Osteocyte (in vitro differentiated cells): ENCODE measurements around the gene WDR46. TPM values are rescaled to one million over a fixed set of nuclear protein-coding genes. Genes with fewer than 3 reads are reported as not detected.
A peak's percentile ranks its signal among the peaks of the same experiment; 100 is the strongest.

ENCODE experiments used
- DNase-seq: peaks from one replicate; pipeline ENCODE4 v3.0.0; 2021; ENCODE audit warnings: mixed read lengths; ENCODE audit not compliant: unreplicated experiment; ENCODE audit errors: extremely low spot score
- H3K27ac Mint-ChIP-seq: one replicate; pipeline ENCODE4 v1.8.0; 2021; ENCODE audit warnings: mild to moderate bottlenecking, mixed read lengths; ENCODE audit not compliant: unreplicated experiment
- H3K27me3 Mint-ChIP-seq: one replicate; pipeline ENCODE4 v1.8.0; 2021; ENCODE audit warnings: mixed read lengths; ENCODE audit not compliant: unreplicated experiment
- H3K36me3 Mint-ChIP-seq: one replicate; pipeline ENCODE4 v1.8.0; 2021; ENCODE audit warnings: mixed read lengths; ENCODE audit not compliant: unreplicated experiment
- H3K4me1 Mint-ChIP-seq: one replicate; pipeline ENCODE4 v1.8.0; 2021; ENCODE audit warnings: mixed read lengths; ENCODE audit not compliant: unreplicated experiment
- H3K4me3 Mint-ChIP-seq: one replicate; pipeline ENCODE4 v1.8.0; 2021; ENCODE audit warnings: mild to moderate bottlenecking, moderate library complexity, mixed read lengths; ENCODE audit not compliant: unreplicated experiment
- H3K9me3 Mint-ChIP-seq: one replicate; pipeline ENCODE4 v1.8.0; 2021; ENCODE audit warnings: mixed read lengths; ENCODE audit not compliant: unreplicated experiment
- total RNA-seq: library from RNA; stranded (reverse); gene quantifications from 2 replicates; pipeline ENCODE4 v1.2.1, GENCODE V29; 2021
- TF ChIP-seq, protein P1 (sequence below): fragments of 200-600 bp; sonication (generic); IDR thresholded peaks from 2 replicates; pipeline ENCODE4 v1.5.0; 2021; ENCODE audit warnings: antibody characterized with exemption, mild to moderate bottlenecking, moderate library complexity

WDR46 gene
- total RNA-seq, 1 donor from 2014 or later = 59.1 TPM

DNA sequence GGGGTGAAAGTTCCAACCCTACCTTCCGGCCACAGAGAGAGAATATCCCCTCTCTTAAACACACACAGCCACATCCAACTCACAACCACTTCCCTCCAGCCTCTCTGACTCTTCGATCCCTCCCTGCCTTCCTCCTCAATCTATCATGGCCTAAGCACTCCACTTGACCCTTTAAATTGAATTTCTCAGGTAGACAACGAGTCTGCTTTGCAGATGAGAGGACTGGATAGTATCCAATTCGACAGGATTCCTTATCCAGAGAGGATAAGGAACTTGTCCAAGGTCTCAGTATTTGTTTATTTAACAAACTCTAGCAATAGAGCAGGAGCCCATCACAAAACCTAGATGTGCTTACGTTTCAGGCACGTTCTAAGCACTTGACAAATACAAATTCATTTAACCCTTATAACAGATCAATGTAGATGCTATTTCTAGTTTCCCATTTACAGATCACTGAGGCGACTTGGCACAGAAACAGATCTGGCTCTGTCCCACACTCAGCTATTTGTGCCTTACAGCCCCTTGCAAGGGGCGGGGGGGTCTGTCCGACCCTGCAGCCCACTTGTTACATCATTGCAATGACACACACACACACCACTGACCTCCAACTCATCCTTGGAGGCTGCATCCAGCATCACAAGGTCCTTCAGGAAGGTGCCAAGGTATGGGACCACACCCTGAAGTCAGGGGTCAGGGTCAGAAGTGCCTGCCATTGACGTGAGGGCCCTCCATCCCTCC lies 5.2 kb upstream of the WDR46 start:
- DNase-seq = no peak
- TF ChIP-seq, protein P1, sequence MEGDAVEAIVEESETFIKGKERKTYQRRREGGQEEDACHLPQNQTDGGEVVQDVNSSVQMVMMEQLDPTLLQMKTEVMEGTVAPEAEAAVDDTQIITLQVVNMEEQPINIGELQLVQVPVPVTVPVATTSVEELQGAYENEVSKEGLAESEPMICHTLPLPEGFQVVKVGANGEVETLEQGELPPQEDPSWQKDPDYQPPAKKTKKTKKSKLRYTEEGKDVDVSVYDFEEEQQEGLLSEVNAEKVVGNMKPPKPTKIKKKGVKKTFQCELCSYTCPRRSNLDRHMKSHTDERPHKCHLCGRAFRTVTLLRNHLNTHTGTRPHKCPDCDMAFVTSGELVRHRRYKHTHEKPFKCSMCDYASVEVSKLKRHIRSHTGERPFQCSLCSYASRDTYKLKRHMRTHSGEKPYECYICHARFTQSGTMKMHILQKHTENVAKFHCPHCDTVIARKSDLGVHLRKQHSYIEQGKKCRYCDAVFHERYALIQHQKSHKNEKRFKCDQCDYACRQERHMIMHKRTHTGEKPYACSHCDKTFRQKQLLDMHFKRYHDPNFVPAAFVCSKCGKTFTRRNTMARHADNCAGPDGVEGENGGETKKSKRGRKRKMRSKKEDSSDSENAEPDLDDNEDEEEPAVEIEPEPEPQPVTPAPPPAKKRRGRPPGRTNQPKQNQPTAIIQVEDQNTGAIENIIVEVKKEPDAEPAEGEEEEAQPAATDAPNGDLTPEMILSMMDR = no peak
- no peaks in the 10 kb centered on the region for H3K27me3 Mint-ChIP-seq
- no peak overlapping the region for H3K4me3 Mint-ChIP-seq
- H3K36me3 Mint-ChIP-seq = peaks cover 10% of the 10 kb centered on the region
- no peak overlapping the region for H3K27ac Mint-ChIP-seq
- H3K9me3 Mint-ChIP-seq = no peaks in the 10 kb centered on the region
- H3K4me1 Mint-ChIP-seq = peaks cover 23% of the 10 kb centered on the region

DNA sequence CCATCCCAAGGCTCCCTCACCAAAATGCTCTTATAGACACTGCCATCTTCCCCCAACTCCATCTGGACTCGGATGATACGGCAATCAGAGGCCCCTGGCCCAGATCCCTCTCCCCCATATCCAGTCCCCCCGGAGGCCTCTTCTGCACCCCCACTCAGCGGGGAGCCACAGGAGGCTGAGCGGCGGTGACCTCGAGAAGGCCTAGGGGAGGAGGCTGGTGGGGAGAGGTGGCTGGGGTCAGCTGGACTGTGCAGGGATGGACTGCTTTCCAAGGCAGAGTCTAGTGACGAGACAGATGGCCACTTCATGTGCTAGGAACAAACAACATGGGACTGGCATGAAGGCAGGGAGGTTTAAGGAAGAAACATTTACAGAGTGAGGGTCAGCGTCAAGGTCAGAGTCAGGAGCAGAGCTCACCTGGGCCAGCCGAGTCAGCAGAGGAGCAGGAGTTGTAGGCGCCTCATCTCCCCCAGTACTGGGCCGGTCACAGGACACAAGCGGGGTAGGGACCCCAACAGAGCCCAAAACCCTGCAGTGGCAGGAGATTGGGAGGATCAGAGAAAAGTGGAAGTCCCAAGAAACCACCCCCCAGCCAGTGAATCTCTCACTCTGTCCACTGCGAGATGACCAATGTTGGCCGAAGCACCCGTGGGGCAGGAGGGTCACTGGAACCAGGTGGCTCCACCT lies 4.1 kb upstream of the WDR46 start:
- Mint-ChIP-seq H3K27ac (no peak overlapping the region), H3K4me3 (no peak overlapping the region), H3K27me3 (no peaks in the 10 kb centered on the region), H3K9me3 (no peaks in the 10 kb centered on the region), H3K36me3 (peaks cover 10% of the 10 kb centered on the region), H3K4me1 (peaks cover 31% of the 10 kb centered on the region)
- TF ChIP-seq, protein P1 = no peak
- no peak for DNase-seq

DNA sequence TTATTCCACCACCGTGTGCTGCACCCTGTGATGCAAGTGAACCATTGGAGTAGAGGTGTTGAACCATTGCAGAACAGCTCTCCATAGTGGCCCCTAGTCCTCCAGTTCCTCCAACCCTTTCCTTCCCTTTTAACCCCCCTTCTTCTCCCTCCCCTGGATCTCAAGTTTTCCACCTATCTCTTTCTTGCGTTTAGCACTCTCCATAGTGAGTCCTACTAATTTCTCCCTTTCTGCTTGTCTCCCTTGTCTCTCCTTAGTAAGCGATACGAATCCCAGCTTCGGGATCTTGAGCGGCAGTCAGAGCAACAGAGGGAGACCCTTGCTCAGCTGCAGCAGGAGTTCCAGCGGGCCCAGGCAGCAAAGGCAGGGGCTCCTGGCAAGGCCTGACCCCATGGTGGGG lies 1.4 kb upstream of the WDR46 start:
- peak overlapping the region; percentile 98 for H3K4me3 Mint-ChIP-seq

DNA sequence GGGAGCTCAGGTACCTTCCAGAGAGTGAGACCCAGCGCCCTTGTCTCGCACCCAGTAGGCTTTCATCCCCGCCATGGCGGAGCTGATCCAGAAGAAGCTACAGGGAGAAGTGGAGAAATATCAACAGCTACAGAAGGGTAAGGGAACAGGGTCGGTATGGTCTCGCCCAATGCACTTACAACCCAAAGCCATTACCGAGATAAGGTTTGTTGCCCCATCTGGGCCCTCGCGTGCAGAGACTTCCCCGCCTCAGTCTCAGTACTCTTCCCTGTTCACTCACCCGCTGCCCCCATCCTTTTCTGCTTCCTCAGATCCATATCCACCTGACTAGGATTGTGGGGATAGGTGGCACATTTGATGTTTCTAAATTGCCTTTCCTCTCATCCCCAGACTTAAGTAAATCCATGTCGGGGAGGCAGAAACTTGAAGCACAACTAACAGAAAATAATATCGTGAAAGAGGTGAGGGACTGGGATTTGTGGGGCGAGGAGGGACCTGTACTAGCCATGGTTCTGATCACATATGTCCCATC lies 811 bp upstream of the WDR46 start:
- Mint-ChIP-seq H3K4me1 (peaks cover 32% of the 10 kb centered on the region), H3K36me3 (peaks cover 20% of the 10 kb centered on the region), H3K27me3 (no peaks in the 10 kb centered on the region), H3K9me3 (no peaks in the 10 kb centered on the region), H3K27ac (peak overlapping the region; percentile 89), H3K4me3 (peak overlapping the region; percentile 98)
- TF ChIP-seq, protein P1 = no peak
- DNase-seq = no peak

More for the DNA sequence above, 1.4 kb upstream of the WDR46 start:
- H3K36me3 Mint-ChIP-seq = peaks cover 20% of the 10 kb centered on the region
- TF ChIP-seq, protein P1 = no peak
- H3K27ac Mint-ChIP-seq = peak overlapping the region; percentile 89
- no peaks in the 10 kb centered on the region for H3K9me3 Mint-ChIP-seq
- no peak for DNase-seq
- H3K4me1 Mint-ChIP-seq = peaks cover 32% of the 10 kb centered on the region
- H3K27me3 Mint-ChIP-seq = no peaks in the 10 kb centered on the region
